Left ventricle myocardium superior (tissue), 1 donor: ENCODE data around the gene DCDC1. TPM values are rescaled to one million over a fixed set of nuclear protein-coding genes. Genes with fewer than 3 reads are reported as not detected.

Experiments used
- ATAC-seq: fragments of 200-7000 bp; cut with Tn5 transposase; one replicate; pipeline ENCODE4 v1.9.1; 2020; ENCODE audit warnings: mild to moderate bottlenecking, moderate library complexity
- DNase-seq: peaks from one replicate; pipeline ENCODE4 v3.0.0-alpha.2; 2020
- intact Hi-C: fragments of 100-400 bp; cut with micrococcal nuclease; formaldehyde crosslinking; loops from one replicate; pipeline ENCODE4 v1.11.0; 2022
- total RNA-seq: library from RNA; stranded (reverse); fragmentation: NEBNext Ultra II Directional; extraction: Animal tissue kit (Norgen Biotek cat#: 25700); gene quantifications from one replicate; pipeline ENCODE4 v1.2.1, GENCODE V29; 2021
- donor health status: DM: no; HTN: yes; CAD: no; lungs with severe emphysema.

DCDC1 gene
- total RNA-seq, 1 donor from 2014 or later: not detected

- ATAC-seq: peak; percentile 26
- intact Hi-C loops: no loop called here
Observed at GRCh38 chr11:30823119-30823518, 546.4 kb downstream of the DCDC1 start.

GRCh38 chr11:30821438-30821965 lies 548.0 kb downstream of the DCDC1 start:
- DNase-seq (no peak), ATAC-seq (no peak)
- intact Hi-C loops: no loop called here

More at GRCh38 chr11:30823119-30823518, 546.4 kb downstream of the DCDC1 start:
- DNase-seq: no peak

- no peak for ATAC-seq
- intact Hi-C loops: no loop called here
Observed at GRCh38 chr11:30818721-30819120, 550.8 kb downstream of the DCDC1 start.

GRCh38 chr11:30816959-30817880 lies 552.3 kb downstream of the DCDC1 start:
- no peak for ATAC-seq
- intact Hi-C loops: no loop called here
- no peak for DNase-seq

More at GRCh38 chr11:30818721-30819120, 550.8 kb downstream of the DCDC1 start:
- no peak for DNase-seq

GRCh38 chr11:30815619-30816018 lies 553.9 kb downstream of the DCDC1 start:
- DNase-seq (no peak), ATAC-seq (no peak)
- intact Hi-C loops: no loop called here

GRCh38 chr11:30814737-30815136 lies 554.8 kb downstream of the DCDC1 start:
- ATAC-seq (no peak), DNase-seq (no peak)
- intact Hi-C loops: no loop called here

Other genes with a start within 250 kb of the DCDC1 start
- 17.7 TPM for gene DNAJC24, start 121 bp upstream of the DCDC1 start, total RNA-seq
- gene IMMP1L, start 139.9 kb upstream of the DCDC1 start, total RNA-seq: 28.4 TPM
- 15.6 TPM for gene ELP4, start 140.0 kb upstream of the DCDC1 start, total RNA-seq